ENCODE results near the gene DACT2. TPM values are rescaled to one million over a fixed set of nuclear protein-coding genes. Genes with fewer than 3 reads are reported as not detected.

DACT2 gene
- total RNA-seq, 1 experiment from 2014 or later = 3.3 TPM

DNA sequence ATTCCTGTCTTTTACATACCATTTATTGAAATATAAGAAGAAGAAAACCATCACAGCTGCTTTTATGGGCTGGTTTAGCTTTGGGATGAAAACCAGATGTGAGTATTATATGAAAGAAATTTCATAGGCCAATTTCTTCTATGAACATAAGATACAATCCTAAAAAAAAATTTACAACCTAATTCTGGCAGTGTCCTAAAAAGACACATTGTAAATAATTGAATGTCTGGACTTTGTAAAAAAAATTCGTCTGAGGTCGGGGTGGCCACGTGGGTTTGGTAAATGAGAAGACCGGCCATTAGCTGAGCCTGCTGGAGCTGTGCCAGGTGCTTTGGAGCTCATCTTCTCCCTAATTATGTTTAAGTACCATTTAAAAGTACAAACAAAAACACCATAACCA, 26.8 kb downstream of the DACT2 start:
- Histone ChIP-seq H3K4me3 (ENCODE audit: low read depth in 2 of 2, low read length in 2 of 2) (no peak overlapping the region), H3K9me3 (ENCODE audit: control insufficient read depth, insufficient read depth, low read depth, low read length) (no peaks in the 10 kb centered on the region), H3K27ac (ENCODE audit: low read length) (no peak overlapping the region), H3K36me3 (ENCODE audit: control insufficient read depth, insufficient read depth, low read length) (no peaks in the 10 kb centered on the region), H3K27me3 (ENCODE audit: control insufficient read depth, insufficient read depth, low read length) (peaks cover 24% of the 10 kb centered on the region), H3K4me1 (ENCODE audit: control insufficient read depth, insufficient read depth, low read length) (no peaks in the 10 kb centered on the region)
- CTCF ChIA-PET = no interaction called here
- BruUV-seq (replicated peaks) = no TSS peak
- POLR2A ChIA-PET = no interaction called here
- TF ChIP-seq POLR2AphosphoS5 (IDR thresholded peaks at IDR 0.05; ENCODE audit: low read depth, low read length) (no peak), SIN3A (IDR thresholded peaks at IDR 0.05; ENCODE audit: borderline replicate concordance, insufficient read depth, low read depth, low read length) (no peak), TCF7L2 (IDR thresholded peaks at IDR 0.05; ENCODE audit: low read depth, low read length) (no peak)
- TF ChIP-seq, protein P1, sequence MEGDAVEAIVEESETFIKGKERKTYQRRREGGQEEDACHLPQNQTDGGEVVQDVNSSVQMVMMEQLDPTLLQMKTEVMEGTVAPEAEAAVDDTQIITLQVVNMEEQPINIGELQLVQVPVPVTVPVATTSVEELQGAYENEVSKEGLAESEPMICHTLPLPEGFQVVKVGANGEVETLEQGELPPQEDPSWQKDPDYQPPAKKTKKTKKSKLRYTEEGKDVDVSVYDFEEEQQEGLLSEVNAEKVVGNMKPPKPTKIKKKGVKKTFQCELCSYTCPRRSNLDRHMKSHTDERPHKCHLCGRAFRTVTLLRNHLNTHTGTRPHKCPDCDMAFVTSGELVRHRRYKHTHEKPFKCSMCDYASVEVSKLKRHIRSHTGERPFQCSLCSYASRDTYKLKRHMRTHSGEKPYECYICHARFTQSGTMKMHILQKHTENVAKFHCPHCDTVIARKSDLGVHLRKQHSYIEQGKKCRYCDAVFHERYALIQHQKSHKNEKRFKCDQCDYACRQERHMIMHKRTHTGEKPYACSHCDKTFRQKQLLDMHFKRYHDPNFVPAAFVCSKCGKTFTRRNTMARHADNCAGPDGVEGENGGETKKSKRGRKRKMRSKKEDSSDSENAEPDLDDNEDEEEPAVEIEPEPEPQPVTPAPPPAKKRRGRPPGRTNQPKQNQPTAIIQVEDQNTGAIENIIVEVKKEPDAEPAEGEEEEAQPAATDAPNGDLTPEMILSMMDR (IDR thresholded peaks at IDR 0.05) = no peak
- TF ChIP-seq, protein P2, sequence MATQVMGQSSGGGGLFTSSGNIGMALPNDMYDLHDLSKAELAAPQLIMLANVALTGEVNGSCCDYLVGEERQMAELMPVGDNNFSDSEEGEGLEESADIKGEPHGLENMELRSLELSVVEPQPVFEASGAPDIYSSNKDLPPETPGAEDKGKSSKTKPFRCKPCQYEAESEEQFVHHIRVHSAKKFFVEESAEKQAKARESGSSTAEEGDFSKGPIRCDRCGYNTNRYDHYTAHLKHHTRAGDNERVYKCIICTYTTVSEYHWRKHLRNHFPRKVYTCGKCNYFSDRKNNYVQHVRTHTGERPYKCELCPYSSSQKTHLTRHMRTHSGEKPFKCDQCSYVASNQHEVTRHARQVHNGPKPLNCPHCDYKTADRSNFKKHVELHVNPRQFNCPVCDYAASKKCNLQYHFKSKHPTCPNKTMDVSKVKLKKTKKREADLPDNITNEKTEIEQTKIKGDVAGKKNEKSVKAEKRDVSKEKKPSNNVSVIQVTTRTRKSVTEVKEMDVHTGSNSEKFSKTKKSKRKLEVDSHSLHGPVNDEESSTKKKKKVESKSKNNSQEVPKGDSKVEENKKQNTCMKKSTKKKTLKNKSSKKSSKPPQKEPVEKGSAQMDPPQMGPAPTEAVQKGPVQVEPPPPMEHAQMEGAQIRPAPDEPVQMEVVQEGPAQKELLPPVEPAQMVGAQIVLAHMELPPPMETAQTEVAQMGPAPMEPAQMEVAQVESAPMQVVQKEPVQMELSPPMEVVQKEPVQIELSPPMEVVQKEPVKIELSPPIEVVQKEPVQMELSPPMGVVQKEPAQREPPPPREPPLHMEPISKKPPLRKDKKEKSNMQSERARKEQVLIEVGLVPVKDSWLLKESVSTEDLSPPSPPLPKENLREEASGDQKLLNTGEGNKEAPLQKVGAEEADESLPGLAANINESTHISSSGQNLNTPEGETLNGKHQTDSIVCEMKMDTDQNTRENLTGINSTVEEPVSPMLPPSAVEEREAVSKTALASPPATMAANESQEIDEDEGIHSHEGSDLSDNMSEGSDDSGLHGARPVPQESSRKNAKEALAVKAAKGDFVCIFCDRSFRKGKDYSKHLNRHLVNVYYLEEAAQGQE (IDR thresholded peaks at IDR 0.05; ENCODE audit: insufficient read depth in 1 of 2, low read depth in 2 of 2, low read length in 1 of 2) = no peak
- intact Hi-C loops (cut with micrococcal nuclease; ENCODE audit: unreplicated experiment) (no loop called here), in situ Hi-C loops (cut with HindIII; ENCODE audit: low pct_unique_long_range_greater_than_20kb, low sequenced_read_pairs) (no loop called here)
- no peak for DNase-seq (ENCODE audit: low read depth, low spot score)
- no peak for ATAC-seq

DNA sequence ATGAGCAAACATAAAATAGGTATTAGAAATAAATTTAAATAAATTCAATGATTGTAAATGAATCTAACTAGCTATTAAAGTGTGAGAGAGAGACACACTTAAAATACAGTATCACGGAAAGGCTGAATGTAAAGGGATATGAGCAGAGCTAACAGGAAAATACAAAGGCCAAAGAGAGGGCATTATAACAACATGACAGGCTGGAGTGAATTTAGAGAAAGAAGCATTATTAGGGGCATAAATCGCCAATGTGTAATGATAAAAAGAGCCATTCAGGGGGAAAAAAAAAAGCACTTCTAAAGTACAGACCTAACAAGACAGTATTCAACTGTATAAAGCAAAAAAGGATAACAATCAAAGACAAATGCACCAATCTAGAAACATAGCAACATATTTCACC, 28.1 kb downstream of the DACT2 start:
- Histone ChIP-seq H3K27me3 (ENCODE audit: control insufficient read depth, insufficient read depth, low read length) (peaks cover 24% of the 10 kb centered on the region), H3K27ac (ENCODE audit: low read length) (no peak overlapping the region), H3K4me1 (ENCODE audit: control insufficient read depth, insufficient read depth, low read length) (no peaks in the 10 kb centered on the region), H3K4me3 (ENCODE audit: low read depth in 2 of 2, low read length in 2 of 2) (no peak overlapping the region), H3K36me3 (ENCODE audit: control insufficient read depth, insufficient read depth, low read length) (no peaks in the 10 kb centered on the region; the same call in 1 of the 2 replicates), H3K9me3 (ENCODE audit: control insufficient read depth, insufficient read depth, low read depth, low read length) (no peaks in the 10 kb centered on the region)
- ATAC-seq (no peak), DNase-seq (ENCODE audit: low read depth, low spot score) (no peak)
- no TSS peak for BruUV-seq (replicated peaks)
- TF ChIP-seq SIN3A (IDR thresholded peaks at IDR 0.05; ENCODE audit: borderline replicate concordance, insufficient read depth, low read depth, low read length) = no peak
- TF ChIP-seq POLR2AphosphoS5 (IDR thresholded peaks at IDR 0.05; ENCODE audit: low read depth, low read length) = no peak
- TF ChIP-seq, protein P2 (IDR thresholded peaks at IDR 0.05; ENCODE audit: insufficient read depth in 1 of 2, low read depth in 2 of 2, low read length in 1 of 2) = no peak
- TF ChIP-seq, protein P1 (IDR thresholded peaks at IDR 0.05) = no peak
- TF ChIP-seq TCF7L2 (IDR thresholded peaks at IDR 0.05; ENCODE audit: low read depth, low read length) = no peak
- ChIA-PET CTCF (no interaction called here), POLR2A (no interaction called here)
- intact Hi-C loops (cut with micrococcal nuclease; ENCODE audit: unreplicated experiment) (no loop called here), in situ Hi-C loops (cut with HindIII; ENCODE audit: low pct_unique_long_range_greater_than_20kb, low sequenced_read_pairs) (no loop called here)

Measured in Panc1 (cell line).